WTC11 (cell line): ENCODE measurements around the gene ZNF19.

Experiments
- CDX4 ChIP-seq: fragments of 250-450 bp; sonication (Bioruptor Pico); IDR thresholded peaks from 2 replicates; pipeline ENCODE4 v1.9.0; 2021; ENCODE audit warnings: moderate library complexity, mild to moderate bottlenecking, inconsistent platforms, borderline replicate concordance
- CTCF ChIP-seq: fragments of 200-600 bp; IDR thresholded peaks from 2 replicates; pipeline ENCODE4 v1.8.0; 2022; ENCODE audit warnings: antibody characterized with exemption
- HMGXB4 ChIP-seq: sonication (generic); formaldehyde crosslinking; IDR thresholded peaks from 2 replicates; pipeline ENCODE4 v1.8.1; 2023; ENCODE audit warnings: mild to moderate bottlenecking, moderate library complexity, missing genetic modification reagents
- NFE2L1 ChIP-seq: sonication (generic); formaldehyde crosslinking; IDR thresholded peaks from 2 replicates; pipeline ENCODE4 v1.8.1; 2023; ENCODE audit warnings: missing genetic modification reagents
- ZBTB21 ChIP-seq: sonication (generic); formaldehyde crosslinking; IDR thresholded peaks from 2 replicates; pipeline ENCODE4 v1.8.1; 2023; ENCODE audit warnings: mild to moderate bottlenecking, missing genetic modification reagents, borderline replicate concordance

GRCh38 chr16:71436473-71436872, 52.7 kb downstream of the ZNF19 start:
- TF ChIP-seq CTCF (no peak), ZBTB21 (CRISPR knock-in tag) (no peak), CDX4 (CRISPR knock-in tag) (no peak), HMGXB4 (CRISPR knock-in tag) (no peak), NFE2L1 (CRISPR knock-in tag) (no peak)
